OCI-LY3 (cell line): ENCODE measurements around the gene SPNS3.

Experiments used
- CTCF ChIP-seq: fragments of 200-600, 300-600 bp; sonication (generic); IDR thresholded peaks from 2 replicates; pipeline ENCODE4 v1.5.1; 2014; ENCODE audit warnings: antibody characterized with exemption, low read length, low read depth
- EZH2phosphoT487 ChIP-seq: fragments of 200-600 bp; shearing (Covaris generic); IDR thresholded peaks from 2 replicates; pipeline ENCODE4 v1.6.1; 2018; ENCODE audit warnings: antibody characterized with exemption, mixed run types, low read depth

GRCh38 chr17:4534515-4534914, 100.8 kb downstream of the SPNS3 start:
- TF ChIP-seq CTCF (no peak), EZH2phosphoT487 (no peak)
